Activated naive CD8-positive, alpha-beta T cell treated with anti-CD3 and anti-CD28 coated beads, Interleukin-2, amount 50 U/mL, for 16 hours (primary cell): ENCODE results near the gene DIDO1.

Experiments used
- DNase-seq: peaks from one replicate; pipeline ENCODE4 v3.0.0-alpha.2; 2020; ENCODE audit warnings: low read depth, low spot score

DIDO1 gene

GRCh38 chr20:62834967-62835730 is 91.2 kb downstream of the DIDO1 start:
- no peak for DNase-seq

GRCh38 chr20:62832951-62833391 is 93.3 kb downstream of the DIDO1 start:
- DNase-seq, result no peak

- DNase-seq, result no peak
These were observed 93.9 kb downstream of the DIDO1 start for GRCh38 chr20:62832212-62832922.

GRCh38 chr20:62831854-62832211 is 94.5 kb downstream of the DIDO1 start:
- DNase-seq, result no peak

DNA sequence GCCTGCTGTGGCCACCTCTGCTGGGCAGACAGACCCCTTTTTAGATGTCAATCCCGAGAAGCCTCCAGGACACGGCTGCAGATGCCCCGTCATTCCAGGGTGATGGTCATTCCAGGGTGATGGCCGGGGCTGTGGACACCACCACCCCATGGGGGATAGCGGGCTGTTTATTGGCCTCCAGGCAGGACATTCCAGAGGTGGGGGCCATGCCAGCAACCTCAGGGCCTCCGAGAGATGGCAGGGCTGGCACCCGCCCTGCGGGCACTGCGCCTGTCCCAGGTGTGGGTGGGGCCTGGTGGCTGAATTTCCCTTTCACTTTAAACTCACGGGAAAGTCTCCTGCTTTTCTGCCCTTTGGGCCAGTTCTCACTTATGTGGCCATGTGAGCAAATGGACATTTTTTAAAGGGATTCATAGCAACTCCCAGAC is 94.9 kb downstream of the DIDO1 start:
- no peak for DNase-seq

- no peak for DNase-seq
These were observed 95.5 kb downstream of the DIDO1 start for GRCh38 chr20:62830821-62831220.

DNA sequence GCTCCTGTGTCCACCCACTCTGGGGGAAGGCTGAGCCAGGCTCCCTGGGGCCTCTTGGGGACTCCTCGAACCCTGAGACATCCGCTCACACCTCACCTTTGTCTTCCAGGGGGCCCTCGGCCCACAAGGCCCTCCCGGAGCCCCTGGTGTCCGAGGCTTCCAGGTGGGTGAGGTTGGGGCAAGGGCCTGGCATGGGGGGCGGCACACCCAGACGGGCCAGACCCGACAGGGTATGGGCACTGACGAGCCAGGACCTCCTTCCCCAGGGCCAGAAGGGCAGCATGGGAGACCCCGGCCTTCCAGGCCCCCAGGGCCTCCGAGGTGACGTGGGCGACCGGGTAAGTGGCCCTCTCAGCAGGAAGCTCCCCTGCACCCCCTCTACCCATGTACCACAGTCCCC is 96.1 kb downstream of the DIDO1 start:
- no peak for DNase-seq

GRCh38 chr20:62829231-62830230 is 96.8 kb downstream of the DIDO1 start:
- no peak for DNase-seq

DNA sequence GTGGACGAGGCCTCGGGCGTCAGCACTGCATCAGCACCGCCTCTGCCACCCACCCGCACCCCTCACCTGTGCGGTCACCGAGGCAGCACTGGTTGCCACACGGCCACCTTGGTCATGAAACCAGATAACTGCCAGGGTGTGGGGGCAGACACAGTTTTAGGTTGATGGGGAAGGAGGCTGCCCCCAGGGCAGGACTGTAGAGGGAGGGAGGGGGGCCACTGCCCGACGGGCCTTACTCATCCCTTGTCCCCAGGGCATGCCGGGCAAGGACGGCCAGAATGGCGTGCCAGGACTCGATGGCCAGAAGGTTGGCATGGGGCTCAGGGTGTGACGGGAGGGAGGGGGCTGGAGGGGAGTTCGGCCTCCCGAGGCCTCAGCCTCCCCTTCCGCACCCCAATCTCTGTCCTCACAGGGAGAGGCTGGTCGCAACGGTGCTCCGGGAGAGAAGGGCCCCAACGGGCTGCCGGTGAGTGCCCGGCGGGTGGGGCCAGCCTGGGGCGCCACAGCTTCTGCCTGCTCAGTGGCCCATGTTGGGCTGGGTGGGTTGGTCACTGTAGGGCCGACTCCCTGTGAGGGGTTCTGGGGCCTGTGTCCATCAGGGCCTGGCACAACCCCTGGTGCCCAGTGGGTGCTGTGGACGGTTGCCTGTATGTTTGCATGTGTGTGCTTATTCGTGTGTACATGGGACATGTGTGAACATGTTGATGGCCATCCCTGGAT is 97.6 kb downstream of the DIDO1 start:
- no peak for DNase-seq

GRCh38 chr20:62828051-62828450 is 98.3 kb downstream of the DIDO1 start:
- no peak for DNase-seq
